Spleen (tissue), 11 donors: ENCODE data around the gene IGFBP3. TPM values are rescaled to one million over a fixed set of nuclear protein-coding genes. Genes with fewer than 3 reads are reported as not detected.

Source experiments
- DNase-seq: peaks from one replicate; pipeline ENCODE4 v3.0.0-alpha.2; 2020
- H3K27ac ChIP-seq, 8 donors: fragments of 200-600 bp; sonication (generic) in 7 of 8; 1 replicate in 4 of 8; 2 replicates in 4 of 8; pipeline versions ENCODE4 v1.5.0 to v1.8.0; 2016 to 2021; ENCODE audit warnings: inconsistent platforms in 4 of 8, mild to moderate bottlenecking in 4 of 8, moderate library complexity in 1 of 8
- H3K27me3 ChIP-seq, 7 donors: fragments of 200-600 bp; sonication (generic) in 6 of 7; replicated peaks in 1 of 7; 1 replicate in 4 of 7; 2 replicates in 3 of 7; pipeline versions ENCODE4 v1.5.0 to v1.8.0; 2016 to 2021; ENCODE audit warnings: inconsistent platforms in 3 of 7, mild to moderate bottlenecking in 1 of 7
- H3K36me3 ChIP-seq, 6 donors: fragments of 200-600 bp; sonication (generic) in 5 of 6; 1 replicate in 4 of 6; 2 replicates in 2 of 6; pipeline versions ENCODE4 v1.5.0 to v1.8.0; 2016 to 2021; ENCODE audit warnings: inconsistent platforms in 2 of 6
- H3K4me1 ChIP-seq, 6 donors: fragments of 200-600 bp; sonication (generic) in 5 of 6; 1 replicate in 3 of 6; 2 replicates in 3 of 6; pipeline versions ENCODE4 v1.5.0 to v1.8.0; 2016 to 2021; ENCODE audit warnings: inconsistent platforms in 3 of 6
- H3K4me3 ChIP-seq, 8 donors: fragments of 200-600 bp; sonication (generic) in 7 of 8; 1 replicate in 4 of 8; 2 replicates in 4 of 8; pipeline versions ENCODE4 v1.5.0 to v1.8.0; 2016 to 2021; ENCODE audit warnings: inconsistent platforms in 4 of 8, mild to moderate bottlenecking in 4 of 8, moderate library complexity in 2 of 8
- H3K9me3 ChIP-seq, 8 donors: fragments of 200-600 bp; sonication (generic) in 7 of 8; 1 replicate in 4 of 8; 2 replicates in 4 of 8; pipeline versions ENCODE4 v1.5.0 to v1.8.0; 2016 to 2021; ENCODE audit warnings: inconsistent platforms in 4 of 8
- CTCF ChIP-seq, 11 experiments: fragments of 200-600 bp in 7 of 11; fragments of 450-650 bp in 4 of 11; sonication (generic) in 4 of 11; IDR thresholded peaks in 8 of 11; conservative IDR thresholded peaks in 3 of 11; 1 replicate in 7 of 11; 2 replicates in 4 of 11; pipeline versions ENCODE4 v1.4.0 to v1.8.0; 2016 to 2021; ENCODE audit warnings: antibody characterized with exemption in 11 of 11, inconsistent platforms in 4 of 11, mild to moderate bottlenecking in 1 of 11
- POLR2A ChIP-seq, 3 donors: fragments of 450-650 bp; IDR thresholded peaks; one replicate each; pipeline ENCODE4 v1.5.1; 2017; ENCODE audit warnings: antibody characterized with exemption in 3 of 3, mild to moderate bottlenecking in 1 of 3
- POLR2AphosphoS5 ChIP-seq, 3 donors: sonication (generic); formaldehyde crosslinking; IDR thresholded peaks; one replicate each; pipeline ENCODE4 v1.5.1; 2017; ENCODE audit warnings: antibody characterized with exemption in 3 of 3
- WGBS, 5 donors: extraction: QIAGEN DNeasy Blood & Tissue Kit in 3 of 5; methylation state at CpG; one replicate each; pipeline versions ENCODE4 v1.1.5 to v1.1.7; 2013 to 2018; 5-methylcytosine and 5-hydroxymethylcytosine counted together
- intact Hi-C: fragments of 100-400 bp; cut with DNase I; formaldehyde crosslinking; loops from one replicate; pipeline ENCODE4 v1.15.0; 2023; ENCODE audit warnings: low total_unique reads
- polyA plus RNA-seq, 3 donors: library from polyadenylated mRNA; stranded (reverse); fragments of 200-250 nt; gene quantifications; one replicate each; pipeline ENCODE4 v1.2.1, GENCODE V29; 2013
- total RNA-seq, 7 donors: library from RNA; depleted of rRNA in 3 of 7; stranded (reverse); fragments of >200 nt in 3 of 7; fragmentation: NEBNext Ultra II Directional in 4 of 7; extraction: Animal tissue kit (Norgen Biotek cat#: 25700) in 4 of 7; gene quantifications; one replicate each; pipeline versions ENCODE4 v1.1.0 to v1.2.1, GENCODE V29; 2016 to 2021
- donor health status: healthy with polysubstance abuse.
- donor health status: DM: no; HTN: no; CAD: no; lungs with moderate emphysema.
- donor health status: DM: no; HTN: no; CAD: no.
- donor health status: Bipolar disorder and iron deficiency.
- donor health status: healthy.
- donor health status: DM: no; HTN: no; CAD: no.
- donor health status: DM: yes; HTN: yes; CAD: no.

Gene IGFBP3
- total and polyA plus RNA-seq, 10 donors: 27.2 to 165 (median 79.8) TPM

GRCh38 chr7:45912972-45913371 is 8.1 kb downstream of the IGFBP3 start:
- Histone ChIP-seq H3K36me3 (peaks cover 0 to 5% (median 2%) of the 10 kb centered on the region in 6 donors), H3K27ac (no peak overlapping the region), H3K4me1 (peaks cover 0 to 8% (median 5%) of the 10 kb centered on the region in 6 donors), H3K27me3 (peaks cover 0 to 25% (median 6%) of the 10 kb centered on the region in 7 donors), H3K4me3 (no peak overlapping the region), H3K9me3 (no peaks in the 10 kb centered on the region)
- DNase-seq: no peak
- TF ChIP-seq CTCF (IDR thresholded peaks at IDR 0.05 in 8 of 11, conservative IDR thresholded peaks at IDR 0.05 in 3 of 11) (no peak), POLR2A (IDR thresholded peaks at IDR 0.05) (no peak), POLR2AphosphoS5 (IDR thresholded peaks at IDR 0.05) (no peak)
- WGBS, 5 donors: 80 to 89% (median 81%) methylated on average over 7 of the region's 7 CpGs
- intact Hi-C loops: no loop called here

GRCh38 chr7:45911311-45911710 is 9.8 kb downstream of the IGFBP3 start:
- H3K4me1 ChIP-seq: no peaks in the 10 kb centered on the region
- intact Hi-C loops: no loop called here
- 86 to 92% (median 89%) methylated on average over 9 of the region's 9 CpGs for WGBS, 5 donors
- TF ChIP-seq POLR2AphosphoS5 (IDR thresholded peaks at IDR 0.05) (no peak), CTCF (IDR thresholded peaks at IDR 0.05 in 8 of 11, conservative IDR thresholded peaks at IDR 0.05 in 3 of 11) (no peak), POLR2A (IDR thresholded peaks at IDR 0.05) (no peak)
- H3K27ac ChIP-seq: no peak overlapping the region
- H3K4me3 ChIP-seq: no peak overlapping the region
- peaks cover 0 to 8% (median 0%) of the 10 kb centered on the region in 7 donors for H3K27me3 ChIP-seq
- DNase-seq: no peak
- H3K9me3 ChIP-seq: no peaks in the 10 kb centered on the region
- peaks cover 0 to 5% (median 0%) of the 10 kb centered on the region in 6 donors for H3K36me3 ChIP-seq

GRCh38 chr7:45910855-45911254 is 10.2 kb downstream of the IGFBP3 start:
- Histone ChIP-seq H3K36me3 (peaks cover 0 to 5% (median 0%) of the 10 kb centered on the region in 6 donors), H3K27me3 (peaks cover 0 to 5% (median 0%) of the 10 kb centered on the region in 7 donors), H3K27ac (no peak overlapping the region), H3K4me1 (no peaks in the 10 kb centered on the region), H3K4me3 (no peak overlapping the region), H3K9me3 (peaks cover 0 to 4% (median 0%) of the 10 kb centered on the region in 8 donors)
- WGBS, 5 donors: 85 to 94% (median 89%) methylated on average over 3 of the region's 3 CpGs
- TF ChIP-seq POLR2AphosphoS5 (IDR thresholded peaks at IDR 0.05): no peak
- TF ChIP-seq POLR2A (IDR thresholded peaks at IDR 0.05): no peak
- TF ChIP-seq CTCF (IDR thresholded peaks at IDR 0.05 in 8 of 11, conservative IDR thresholded peaks at IDR 0.05 in 3 of 11): no peak
- intact Hi-C loops: no loop called here
- DNase-seq: no peak

- peaks cover 0 to 2% (median 0%) of the 10 kb centered on the region in 7 donors for H3K27me3 ChIP-seq
- H3K4me3 ChIP-seq: no peak overlapping the region
- no peaks in the 10 kb centered on the region for H3K4me1 ChIP-seq
- peaks cover 0 to 4% (median 0%) of the 10 kb centered on the region in 6 donors for H3K36me3 ChIP-seq
- DNase-seq: no peak
- TF ChIP-seq POLR2A (IDR thresholded peaks at IDR 0.05) (no peak), POLR2AphosphoS5 (IDR thresholded peaks at IDR 0.05) (no peak), CTCF (IDR thresholded peaks at IDR 0.05 in 8 of 11, conservative IDR thresholded peaks at IDR 0.05 in 3 of 11) (no peak)
- intact Hi-C loops: no loop called here
- H3K27ac ChIP-seq: no peak overlapping the region
- H3K9me3 ChIP-seq: peaks cover 0 to 11% (median 0%) of the 10 kb centered on the region in 8 donors
Observed at GRCh38 chr7:45909561-45909960, 11.5 kb downstream of the IGFBP3 start.
